Neural progenitor cell (in vitro differentiated cells): Measurements from ENCODE around the gene URI1. TPM values are rescaled to one million over a fixed set of nuclear protein-coding genes. Genes with fewer than 3 reads are reported as not detected.

Experiments used
- DNase-seq: peaks from one replicate; pipeline ENCODE4 v3.0.0-alpha.2; 2016; ENCODE audit warnings: low spot score
- H2AFZ ChIP-seq: fragments of 200-600 bp; sonication (generic); replicated peaks from 2 replicates; pipeline ENCODE4 v1.6.1; 2016; ENCODE audit warnings: antibody characterized with exemption
- H3F3A ChIP-seq: fragments of 200-600 bp; sonication (generic); 2 replicates; pipeline ENCODE4 v1.6.1; 2016; ENCODE audit warnings: antibody characterized with exemption, low read depth
- H3K27ac ChIP-seq: fragments of 200-600 bp; sonication (generic); 2 replicates; pipeline ENCODE4 v1.5.1; 2016; ENCODE audit warnings: mild to moderate bottlenecking
- H3K27me3 ChIP-seq: fragments of 200-600 bp; sonication (generic); 2 replicates; pipeline ENCODE4 v1.6.1; 2016; ENCODE audit warnings: mild to moderate bottlenecking, moderate library complexity
- H3K36me3 ChIP-seq: fragments of 200-600 bp; sonication (generic); 2 replicates; pipeline ENCODE4 v1.5.1; 2016
- H3K4me1 ChIP-seq: fragments of 200-600 bp; sonication (generic); 2 replicates; pipeline ENCODE4 v1.6.1; 2016; ENCODE audit warnings: mixed run types
- H3K4me2 ChIP-seq: fragments of 200-600 bp; sonication (generic); 2 replicates; pipeline ENCODE4 v1.6.1; 2016
- H3K4me3 ChIP-seq: fragments of 200-600 bp; sonication (generic); 2 replicates; pipeline ENCODE4 v1.5.1; 2016
- H3K79me2 ChIP-seq: fragments of 200-600 bp; sonication (generic); 2 replicates; pipeline ENCODE4 v1.6.1; 2016; ENCODE audit warnings: low read depth
- H3K9ac ChIP-seq: fragments of 200-600 bp; sonication (generic); 2 replicates; pipeline ENCODE4 v1.6.1; 2016
- H3K9me3 ChIP-seq: fragments of 200-600 bp; sonication (generic); 2 replicates; pipeline ENCODE4 v1.5.1; 2016; ENCODE audit warnings: low read depth
- H4K20me1 ChIP-seq: fragments of 200-600 bp; sonication (generic); 2 replicates; pipeline ENCODE4 v1.6.1; 2016; ENCODE audit warnings: low read depth
- H3K27ac Mint-ChIP-seq: 3 replicates; pipeline ENCODE4 v1.8.0; 2021; ENCODE audit warnings: mixed read lengths
- H3K27me3 Mint-ChIP-seq: 2 replicates; pipeline ENCODE4 v1.8.0; 2022; ENCODE audit warnings: low read depth, mild to moderate bottlenecking, inconsistent platforms, moderate library complexity, mixed read lengths; ENCODE audit not compliant: insufficient read depth
- H3K36me3 Mint-ChIP-seq: 3 replicates; pipeline ENCODE4 v1.8.0; 2021; ENCODE audit warnings: mixed read lengths
- H3K4me1 Mint-ChIP-seq: 3 replicates; pipeline ENCODE4 v1.8.0; 2021; ENCODE audit warnings: mixed read lengths
- H3K4me3 Mint-ChIP-seq: 3 replicates; pipeline ENCODE4 v1.8.0; 2021; ENCODE audit warnings: mild to moderate bottlenecking, moderate library complexity, mixed read lengths
- H3K9me3 Mint-ChIP-seq: 3 replicates; pipeline ENCODE4 v1.8.0; 2020; ENCODE audit warnings: mixed read lengths
- EZH2 ChIP-seq: fragments of 200-600 bp; sonication (generic); IDR thresholded peaks from 2 replicates; pipeline ENCODE4 v1.6.1; 2017; ENCODE audit warnings: antibody characterized with exemption, mild to moderate bottlenecking, moderate library complexity
- EZH2phosphoT487 ChIP-seq: fragments of 200-600 bp; sonication (generic); IDR thresholded peaks from 2 replicates; pipeline ENCODE4 v1.6.1; 2017; ENCODE audit warnings: antibody characterized with exemption
- total RNA-seq: library from RNA; depleted of rRNA; stranded (reverse); fragments of >200 nt; gene quantifications from 2 replicates; pipeline ENCODE4 v1.2.3, GENCODE V29; 2015; ENCODE audit warnings: low replicate concordance
- TF ChIP-seq, protein P1 (sequence below): fragments of 200-600 bp; sonication (generic); IDR thresholded peaks from 2 replicates; pipeline ENCODE4 v1.5.1; 2017; ENCODE audit warnings: antibody characterized with exemption, mild to moderate bottlenecking

URI1 gene
- total RNA-seq, 1 donor from 2014 or later: 94.7 TPM

DNA sequence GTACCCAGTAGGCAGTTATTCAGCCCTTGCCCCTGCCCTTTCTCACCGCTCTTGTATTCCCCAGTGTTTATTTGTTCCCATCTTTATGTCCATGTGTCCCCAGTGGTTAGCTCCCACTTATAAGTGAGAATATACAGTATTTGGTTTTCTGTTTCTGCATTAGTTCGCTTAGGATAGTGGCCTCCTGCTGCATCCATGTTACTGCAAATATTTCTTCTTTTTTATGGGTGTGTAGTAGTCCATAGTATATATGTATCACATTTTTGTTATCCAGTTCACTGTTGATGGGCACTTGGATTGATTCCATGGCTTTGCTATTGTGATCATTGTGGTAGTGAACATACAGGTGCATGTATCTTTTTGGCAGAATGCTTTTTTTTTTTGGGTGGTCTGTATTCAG is 32.7 kb downstream of the URI1 start:
- peaks cover 3% of the 10 kb centered on the region for H3K9me3 Mint-ChIP-seq
- H3K36me3 Mint-ChIP-seq: no peaks in the 10 kb centered on the region
- H3K79me2 ChIP-seq: peaks cover 99% of the 10 kb centered on the region

DNA sequence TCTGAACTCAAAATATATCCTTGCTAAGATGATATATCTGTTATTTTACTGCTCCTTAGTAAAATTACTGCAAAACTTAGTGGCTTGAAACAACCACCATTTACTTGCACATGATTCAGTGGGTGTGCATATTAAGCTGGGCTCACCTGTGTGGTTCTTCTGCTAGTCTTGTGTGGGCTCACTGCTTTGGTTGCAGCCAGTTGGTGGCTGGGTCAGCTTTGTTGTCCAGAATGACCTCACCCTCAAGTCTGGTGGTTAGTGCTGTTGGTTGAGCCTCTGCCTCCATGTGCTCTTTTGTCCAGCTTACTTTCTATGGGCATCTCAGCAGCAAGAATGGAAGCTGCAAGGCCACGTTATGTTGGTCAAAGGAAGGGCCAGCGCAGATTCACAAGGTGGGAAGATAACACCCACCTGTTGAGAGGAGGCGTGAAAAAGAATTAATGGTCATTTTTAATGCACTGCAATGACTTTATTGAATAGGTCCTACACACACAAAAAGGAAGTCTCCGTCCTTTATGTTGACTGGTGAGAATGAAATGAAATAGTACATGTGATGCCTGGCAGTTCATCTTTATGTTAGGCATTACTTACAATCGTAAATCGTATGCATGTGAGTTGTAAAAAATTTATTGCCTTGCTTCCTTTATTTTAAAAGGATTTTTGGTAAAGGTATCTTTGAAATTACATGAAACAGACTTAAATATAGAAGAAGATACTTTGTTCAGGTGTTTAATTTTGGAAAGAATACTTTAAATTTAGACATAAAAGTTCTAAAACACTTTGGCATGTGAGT is 34.3 kb downstream of the URI1 start:
- Histone ChIP-seq H3K9me3 (no peaks in the 10 kb centered on the region), H3K4me1 (peaks cover 1% of the 10 kb centered on the region), H3F3A (no peaks in the 10 kb centered on the region), H3K27me3 (no peaks in the 10 kb centered on the region), H3K4me3 (no peak overlapping the region), H3K36me3 (no peaks in the 10 kb centered on the region), H2AFZ (no peak overlapping the region), H3K4me2 (no peak overlapping the region), H3K9ac (no peak overlapping the region), H4K20me1 (peaks cover 4% of the 10 kb centered on the region), H3K79me2 (peaks cover 97% of the 10 kb centered on the region), H3K27ac (no peak overlapping the region)
- no peaks in the 10 kb centered on the region for H3K4me1 Mint-ChIP-seq
- no peak for DNase-seq
- H3K27me3 Mint-ChIP-seq: no peaks in the 10 kb centered on the region
- peaks cover 8% of the 10 kb centered on the region for H3K9me3 Mint-ChIP-seq
- H3K27ac Mint-ChIP-seq: no peak overlapping the region
- no peak overlapping the region for H3K4me3 Mint-ChIP-seq
- peaks cover 4% of the 10 kb centered on the region for H3K36me3 Mint-ChIP-seq
- TF ChIP-seq, protein P1, sequence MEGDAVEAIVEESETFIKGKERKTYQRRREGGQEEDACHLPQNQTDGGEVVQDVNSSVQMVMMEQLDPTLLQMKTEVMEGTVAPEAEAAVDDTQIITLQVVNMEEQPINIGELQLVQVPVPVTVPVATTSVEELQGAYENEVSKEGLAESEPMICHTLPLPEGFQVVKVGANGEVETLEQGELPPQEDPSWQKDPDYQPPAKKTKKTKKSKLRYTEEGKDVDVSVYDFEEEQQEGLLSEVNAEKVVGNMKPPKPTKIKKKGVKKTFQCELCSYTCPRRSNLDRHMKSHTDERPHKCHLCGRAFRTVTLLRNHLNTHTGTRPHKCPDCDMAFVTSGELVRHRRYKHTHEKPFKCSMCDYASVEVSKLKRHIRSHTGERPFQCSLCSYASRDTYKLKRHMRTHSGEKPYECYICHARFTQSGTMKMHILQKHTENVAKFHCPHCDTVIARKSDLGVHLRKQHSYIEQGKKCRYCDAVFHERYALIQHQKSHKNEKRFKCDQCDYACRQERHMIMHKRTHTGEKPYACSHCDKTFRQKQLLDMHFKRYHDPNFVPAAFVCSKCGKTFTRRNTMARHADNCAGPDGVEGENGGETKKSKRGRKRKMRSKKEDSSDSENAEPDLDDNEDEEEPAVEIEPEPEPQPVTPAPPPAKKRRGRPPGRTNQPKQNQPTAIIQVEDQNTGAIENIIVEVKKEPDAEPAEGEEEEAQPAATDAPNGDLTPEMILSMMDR: no peak
- TF ChIP-seq EZH2phosphoT487 (no peak), EZH2 (no peak)

More for the DNA sequence above, 32.7 kb downstream of the URI1 start:
- Histone ChIP-seq H2AFZ (no peak overlapping the region), H3K36me3 (no peaks in the 10 kb centered on the region), H3K27ac (no peak overlapping the region), H3K9me3 (no peaks in the 10 kb centered on the region), H3K9ac (no peak overlapping the region), H3K27me3 (no peaks in the 10 kb centered on the region), H3K4me1 (no peaks in the 10 kb centered on the region), H4K20me1 (peaks cover 10% of the 10 kb centered on the region), H3F3A (no peaks in the 10 kb centered on the region), H3K4me3 (no peak overlapping the region), H3K4me2 (no peak overlapping the region)
- H3K4me1 Mint-ChIP-seq: peaks cover 2% of the 10 kb centered on the region
- TF ChIP-seq, protein P1: no peak
- TF ChIP-seq EZH2phosphoT487: no peak
- TF ChIP-seq EZH2: no peak
- H3K27ac Mint-ChIP-seq: no peak overlapping the region
- no peak overlapping the region for H3K4me3 Mint-ChIP-seq
- DNase-seq: no peak
- no peaks in the 10 kb centered on the region for H3K27me3 Mint-ChIP-seq

DNA sequence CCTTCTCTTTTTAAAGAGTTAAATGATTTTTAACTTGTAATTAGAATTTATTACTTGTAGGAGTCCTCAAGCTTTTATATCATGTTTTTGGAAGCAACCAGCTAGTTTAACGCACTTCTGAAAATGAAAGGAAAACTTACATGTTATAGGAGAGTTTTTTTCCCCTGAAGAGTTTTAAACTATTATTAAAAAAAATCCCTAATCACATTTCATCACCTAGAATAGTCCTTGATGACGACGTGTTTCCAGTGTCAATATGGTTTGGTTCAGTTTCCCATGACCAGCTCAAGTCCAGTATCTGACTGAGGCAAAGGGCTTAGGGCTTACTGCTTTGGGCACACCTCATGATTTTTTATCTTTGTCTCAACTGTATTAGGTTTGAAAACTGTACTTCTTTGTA is 36.0 kb downstream of the URI1 start:
- TF ChIP-seq EZH2phosphoT487 (no peak), EZH2 (no peak)
- TF ChIP-seq, protein P1: no peak
- H3K4me3 Mint-ChIP-seq: no peak overlapping the region
- no peaks in the 10 kb centered on the region for H3K27me3 ChIP-seq
- H3K4me1 ChIP-seq: peaks cover 11% of the 10 kb centered on the region
- no peaks in the 10 kb centered on the region for H3K9me3 ChIP-seq
- H3K79me2 ChIP-seq: peaks cover 97% of the 10 kb centered on the region
- no peak overlapping the region for H3K27ac ChIP-seq
- H3K36me3 Mint-ChIP-seq: peaks cover 4% of the 10 kb centered on the region
- H3K9ac ChIP-seq: no peak overlapping the region
- H4K20me1 ChIP-seq: peaks cover 1% of the 10 kb centered on the region
- no peaks in the 10 kb centered on the region for H3F3A ChIP-seq
- no peak overlapping the region for H3K4me3 ChIP-seq
- H3K4me2 ChIP-seq: no peak overlapping the region
- H3K4me1 Mint-ChIP-seq: no peaks in the 10 kb centered on the region
- DNase-seq: no peak
- H3K27me3 Mint-ChIP-seq: no peaks in the 10 kb centered on the region
- no peak overlapping the region for H3K27ac Mint-ChIP-seq
- peaks cover 8% of the 10 kb centered on the region for H3K9me3 Mint-ChIP-seq
- no peaks in the 10 kb centered on the region for H3K36me3 ChIP-seq
- H2AFZ ChIP-seq: no peak overlapping the region
